ENCODE measurements around the gene MAPKAP1. TPM values are rescaled to one million over a fixed set of nuclear protein-coding genes. Genes with fewer than 3 reads are reported as not detected.

The MAPKAP1 gene
- total and polyA plus RNA-seq, 2 of the 13 experiments (the other 11 are each of a cell fraction or from before 2014, with no cell fraction given) = 45.0 to 64.3 TPM

GRCh38 chr9:125437771-125438221 is 269.2 kb downstream of the MAPKAP1 start:
- H3K79me2 ChIP-seq (ENCODE audit: insufficient read depth, low read length) = no peaks in the 10 kb centered on the region
- no peak for DNase-seq (ENCODE audit: low spot score)
- BruUV-seq (replicated peaks) = no TSS peak
- no peak for ATAC-seq
- no peaks in the 10 kb centered on the region for H4K20me1 ChIP-seq (ENCODE audit: insufficient read depth, low read length)
- CTCF ChIA-PET (ENCODE audit: low intra/inter-chr PET ratio, low total read pairs) = no interaction called here
- 96% methylated on average over 13 of the region's 15 CpGs for WGBS (ENCODE audit: low lambda C conversion rate)
- FAIRE-seq = no peak
- no peak overlapping the region for H3K4me2 ChIP-seq (ENCODE audit: low read depth, low read length)
- no peak overlapping the region for H3K27ac ChIP-seq (ENCODE audit: extremely low read length, insufficient read depth, low read length)
- TF ChIP-seq ZNF10 (CRISPR knock-in tag; IDR thresholded peaks at IDR 0.05; ENCODE audit: borderline replicate concordance, low read depth) = no peak
- TF ChIP-seq ZNF264 (CRISPR knock-in tag; IDR thresholded peaks at IDR 0.05) = no peak
- no peak for TF ChIP-seq JUND (CRISPR knock-in tag; IDR thresholded peaks at IDR 0.05)
- TF ChIP-seq ZNF891 (CRISPR knock-in tag; IDR thresholded peaks at IDR 0.05) = no peak
- no peak for TF ChIP-seq ZNF672 (CRISPR knock-in tag; IDR thresholded peaks at IDR 0.05)
- TF ChIP-seq ZC3H4 (CRISPR knock-in tag; IDR thresholded peaks at IDR 0.05; ENCODE audit: borderline replicate concordance) = no peak
- no peak for TF ChIP-seq IRX3 (CRISPR knock-in tag; IDR thresholded peaks at IDR 0.05; ENCODE audit: borderline replicate concordance, low read depth)
- TF ChIP-seq MEIS2 (CRISPR knock-in tag; IDR thresholded peaks at IDR 0.05) = no peak
- no peak for TF ChIP-seq ZNF766 (CRISPR knock-in tag; IDR thresholded peaks at IDR 0.05; ENCODE audit: borderline replicate concordance)
- H3K4me3 ChIP-seq (replicated peaks in 1 of 3; ENCODE audit: insufficient read depth in 1 of 3, low read depth in 2 of 3, low read length in 3 of 3) = no peak overlapping the region
- no peaks in the 10 kb centered on the region for H3K27me3 ChIP-seq (ENCODE audit: control insufficient read depth in 1 of 2, insufficient read depth in 2 of 2, low read length in 2 of 2)
- in situ Hi-C loops (cut with HindIII; ENCODE audit: extremely low pct_ligation_motif_present, low pct_unique_long_range_greater_than_20kb) (no loop called here), intact Hi-C loops (cut with micrococcal nuclease; ENCODE audit: unreplicated experiment) (no loop called here)
- peaks cover 4 to 11% of the 10 kb centered on the region in 2 experiments; a peak in 3 of 5 replicates for H3K36me3 ChIP-seq (replicated peaks in 1 of 2; ENCODE audit: control insufficient read depth in 1 of 2, insufficient read depth in 2 of 2, low read length in 2 of 2)
- POLR2A ChIA-PET = no interaction called here
- no peak overlapping the region for H2AFZ ChIP-seq (ENCODE audit: low read length)
- no peaks in the 10 kb centered on the region for H3K9me3 ChIP-seq (ENCODE audit: low read length)
- no peak overlapping the region for H3K9ac ChIP-seq (ENCODE audit: insufficient read depth, low read depth, low read length)
- H3K4me1 ChIP-seq (ENCODE audit: insufficient read depth, low read length) = no peaks in the 10 kb centered on the region

Measured in HepG2 (cell line).